ENCODE data around the gene IRF2BPL. TPM values are rescaled to one million over a fixed set of nuclear protein-coding genes. Genes with fewer than 3 reads are reported as not detected.

IRF2BPL gene
- total RNA-seq, 3 donors from 2014 or later, result 15.1 to 74.1 (median 19.3) TPM

GRCh38 chr14:77064521-77065178, 36.1 kb upstream of the IRF2BPL start:
- ATAC-seq (peak; percentile 42), DNase-seq (no peak)
- no peaks in the 10 kb centered on the region for H3K9me3 ChIP-seq
- TF ChIP-seq CTCF (IDR thresholded peaks at IDR 0.05), result no peak
- H3K4me1 ChIP-seq (ENCODE audit: low read depth), result no peaks in the 10 kb centered on the region
- intact Hi-C loops (cut with DNase I, micrococcal nuclease), result loop anchor here in 1 of 2 donors (5.0 kb wide), 2 partner anchors 152 to 192 kb away; no protein-coding TSS in a partner anchor
- H3K36me3 ChIP-seq (ENCODE audit: low read depth), result no peaks in the 10 kb centered on the region
- no peak overlapping the region for H3K4me3 ChIP-seq

GRCh38 chr14:77063571-77064171, 35.2 kb upstream of the IRF2BPL start:
- ATAC-seq (no peak), DNase-seq (no peak)
- H3K9me3 ChIP-seq, result no peaks in the 10 kb centered on the region
- intact Hi-C loops (cut with DNase I, micrococcal nuclease), result no loop called here
- H3K4me3 ChIP-seq, result no peak overlapping the region
- TF ChIP-seq CTCF (IDR thresholded peaks at IDR 0.05), result no peak
- no peaks in the 10 kb centered on the region for H3K36me3 ChIP-seq (ENCODE audit: low read depth)
- no peaks in the 10 kb centered on the region for H3K4me1 ChIP-seq (ENCODE audit: low read depth)

- ATAC-seq (no peak), DNase-seq (no peak)
- no peak for TF ChIP-seq CTCF (IDR thresholded peaks at IDR 0.05)
- no peak overlapping the region for H3K4me3 ChIP-seq
- no peaks in the 10 kb centered on the region for H3K9me3 ChIP-seq
- intact Hi-C loops (cut with DNase I, micrococcal nuclease), result no loop called here
- no peaks in the 10 kb centered on the region for H3K4me1 ChIP-seq (ENCODE audit: low read depth)
- H3K36me3 ChIP-seq (ENCODE audit: low read depth), result no peaks in the 10 kb centered on the region
These were observed 33.8 kb upstream of the IRF2BPL start for GRCh38 chr14:77062261-77062660.

- no peak for TF ChIP-seq CTCF (IDR thresholded peaks at IDR 0.05)
- Histone ChIP-seq H3K36me3 (ENCODE audit: low read depth) (no peaks in the 10 kb centered on the region), H3K4me1 (ENCODE audit: low read depth) (no peaks in the 10 kb centered on the region), H3K4me3 (no peak overlapping the region), H3K9me3 (no peaks in the 10 kb centered on the region)
- intact Hi-C loops (cut with DNase I, micrococcal nuclease), result no loop called here
- ATAC-seq (no peak), DNase-seq (no peak)
These were observed 33.2 kb upstream of the IRF2BPL start for GRCh38 chr14:77061630-77062257.

GRCh38 chr14:77059276-77059915, 30.9 kb upstream of the IRF2BPL start:
- H3K9me3 ChIP-seq, result peaks cover 7% of the 10 kb centered on the region
- DNase-seq (no peak), ATAC-seq (peak; percentile 34)
- no peaks in the 10 kb centered on the region for H3K4me1 ChIP-seq (ENCODE audit: low read depth)
- intact Hi-C loops (cut with DNase I, micrococcal nuclease), result no loop called here
- H3K36me3 ChIP-seq (ENCODE audit: low read depth), result no peaks in the 10 kb centered on the region
- no peak for TF ChIP-seq CTCF (IDR thresholded peaks at IDR 0.05)
- H3K4me3 ChIP-seq, result no peak overlapping the region

Measured in mucosa of descending colon (tissue), 3 donors.